Spleen (tissue), 11 donors: ENCODE results near the gene OPHN1. TPM values are rescaled to one million over a fixed set of nuclear protein-coding genes. Genes with fewer than 3 reads are reported as not detected.

Experiments used
- DNase-seq: peaks from one replicate; pipeline ENCODE4 v3.0.0-alpha.2; 2020
- H3K27ac ChIP-seq, 8 donors: fragments of 200-600 bp; sonication (generic) in 7 of 8; 1 replicate in 4 of 8; 2 replicates in 4 of 8; pipeline versions ENCODE4 v1.5.0 to v1.8.0; 2016 to 2021; ENCODE audit warnings: inconsistent platforms in 4 of 8, mild to moderate bottlenecking in 4 of 8, moderate library complexity in 1 of 8
- H3K27me3 ChIP-seq, 7 donors: fragments of 200-600 bp; sonication (generic) in 6 of 7; replicated peaks in 1 of 7; 1 replicate in 4 of 7; 2 replicates in 3 of 7; pipeline versions ENCODE4 v1.5.0 to v1.8.0; 2016 to 2021; ENCODE audit warnings: inconsistent platforms in 3 of 7, mild to moderate bottlenecking in 1 of 7
- H3K36me3 ChIP-seq, 6 donors: fragments of 200-600 bp; sonication (generic) in 5 of 6; 1 replicate in 4 of 6; 2 replicates in 2 of 6; pipeline versions ENCODE4 v1.5.0 to v1.8.0; 2016 to 2021; ENCODE audit warnings: inconsistent platforms in 2 of 6
- H3K4me1 ChIP-seq, 6 donors: fragments of 200-600 bp; sonication (generic) in 5 of 6; 1 replicate in 3 of 6; 2 replicates in 3 of 6; pipeline versions ENCODE4 v1.5.0 to v1.8.0; 2016 to 2021; ENCODE audit warnings: inconsistent platforms in 3 of 6
- H3K4me3 ChIP-seq, 8 donors: fragments of 200-600 bp; sonication (generic) in 7 of 8; 1 replicate in 4 of 8; 2 replicates in 4 of 8; pipeline versions ENCODE4 v1.5.0 to v1.8.0; 2016 to 2021; ENCODE audit warnings: inconsistent platforms in 4 of 8, mild to moderate bottlenecking in 4 of 8, moderate library complexity in 2 of 8
- H3K9me3 ChIP-seq, 8 donors: fragments of 200-600 bp; sonication (generic) in 7 of 8; 1 replicate in 4 of 8; 2 replicates in 4 of 8; pipeline versions ENCODE4 v1.5.0 to v1.8.0; 2016 to 2021; ENCODE audit warnings: inconsistent platforms in 4 of 8
- CTCF ChIP-seq, 11 experiments: fragments of 200-600 bp in 7 of 11; fragments of 450-650 bp in 4 of 11; sonication (generic) in 4 of 11; IDR thresholded peaks in 8 of 11; conservative IDR thresholded peaks in 3 of 11; 1 replicate in 7 of 11; 2 replicates in 4 of 11; pipeline versions ENCODE4 v1.4.0 to v1.8.0; 2016 to 2021; ENCODE audit warnings: antibody characterized with exemption in 11 of 11, inconsistent platforms in 4 of 11, mild to moderate bottlenecking in 1 of 11
- POLR2A ChIP-seq, 3 donors: fragments of 450-650 bp; IDR thresholded peaks; one replicate each; pipeline ENCODE4 v1.5.1; 2017; ENCODE audit warnings: antibody characterized with exemption in 3 of 3, mild to moderate bottlenecking in 1 of 3
- POLR2AphosphoS5 ChIP-seq, 3 donors: sonication (generic); formaldehyde crosslinking; IDR thresholded peaks; one replicate each; pipeline ENCODE4 v1.5.1; 2017; ENCODE audit warnings: antibody characterized with exemption in 3 of 3
- WGBS, 5 donors: extraction: QIAGEN DNeasy Blood & Tissue Kit in 3 of 5; methylation state at CpG; one replicate each; pipeline versions ENCODE4 v1.1.5 to v1.1.7; 2013 to 2018; 5-methylcytosine and 5-hydroxymethylcytosine counted together
- intact Hi-C: fragments of 100-400 bp; cut with DNase I; formaldehyde crosslinking; loops from one replicate; pipeline ENCODE4 v1.15.0; 2023; ENCODE audit warnings: low total_unique reads
- polyA plus RNA-seq, 3 donors: library from polyadenylated mRNA; stranded (reverse); fragments of 200-250 nt; gene quantifications; one replicate each; pipeline ENCODE4 v1.2.1, GENCODE V29; 2013
- total RNA-seq, 7 donors: library from RNA; depleted of rRNA in 3 of 7; stranded (reverse); fragments of >200 nt in 3 of 7; fragmentation: NEBNext Ultra II Directional in 4 of 7; extraction: Animal tissue kit (Norgen Biotek cat#: 25700) in 4 of 7; gene quantifications; one replicate each; pipeline versions ENCODE4 v1.1.0 to v1.2.1, GENCODE V29; 2016 to 2021
- donor health status: healthy with polysubstance abuse.
- donor health status: DM: no; HTN: no; CAD: no; lungs with moderate emphysema.
- donor health status: DM: no; HTN: no; CAD: no.
- donor health status: Bipolar disorder and iron deficiency.
- donor health status: healthy.
- donor health status: DM: no; HTN: no; CAD: no.
- donor health status: DM: yes; HTN: yes; CAD: no.

OPHN1 gene
- total and polyA plus RNA-seq, 10 donors: 0.20 to 4.6 (median 3.1) TPM

GRCh38 chrX:68199062-68199848, 234.0 kb downstream of the OPHN1 start:
- Histone ChIP-seq H3K36me3 (no peaks in the 10 kb centered on the region), H3K4me1 (no peaks in the 10 kb centered on the region), H3K4me3 (no peak overlapping the region), H3K27ac (no peak overlapping the region), H3K9me3 (no peaks in the 10 kb centered on the region), H3K27me3 (no peaks in the 10 kb centered on the region)
- WGBS, 5 donors: 76 to 98% (median 81%) methylated on average over 4 of the region's 4 CpGs
- DNase-seq: no peak
- TF ChIP-seq POLR2A (IDR thresholded peaks at IDR 0.05) (no peak), POLR2AphosphoS5 (IDR thresholded peaks at IDR 0.05) (no peak), CTCF (IDR thresholded peaks at IDR 0.05 in 8 of 11, conservative IDR thresholded peaks at IDR 0.05 in 3 of 11) (no peak)
- intact Hi-C loops: no loop called here

GRCh38 chrX:68196939-68197791, 236.1 kb downstream of the OPHN1 start:
- intact Hi-C loops: no loop called here
- Histone ChIP-seq H3K27ac (no peak overlapping the region), H3K4me3 (no peak overlapping the region), H3K27me3 (no peaks in the 10 kb centered on the region), H3K4me1 (no peaks in the 10 kb centered on the region), H3K36me3 (no peaks in the 10 kb centered on the region), H3K9me3 (no peaks in the 10 kb centered on the region)
- DNase-seq: no peak
- 63 to 77% (median 73%) methylated on average over 5 of the region's 5 CpGs for WGBS, 5 donors
- peak in 10 of 11 experiments; percentile 6 to 63 (median 42) for TF ChIP-seq CTCF (IDR thresholded peaks at IDR 0.05 in 8 of 11, conservative IDR thresholded peaks at IDR 0.05 in 3 of 11)
- no peak for TF ChIP-seq POLR2A (IDR thresholded peaks at IDR 0.05)

- H3K27ac ChIP-seq: no peak overlapping the region
- H3K4me1 ChIP-seq: no peaks in the 10 kb centered on the region
- intact Hi-C loops: no loop called here
- H3K4me3 ChIP-seq: no peak overlapping the region
- TF ChIP-seq CTCF (IDR thresholded peaks at IDR 0.05 in 8 of 11, conservative IDR thresholded peaks at IDR 0.05 in 3 of 11) (no peak), POLR2AphosphoS5 (IDR thresholded peaks at IDR 0.05) (no peak), POLR2A (IDR thresholded peaks at IDR 0.05) (no peak)
- no peak for DNase-seq
- H3K36me3 ChIP-seq: no peaks in the 10 kb centered on the region
- no peaks in the 10 kb centered on the region for H3K9me3 ChIP-seq
- no peaks in the 10 kb centered on the region for H3K27me3 ChIP-seq
These were observed 237.7 kb downstream of the OPHN1 start for GRCh38 chrX:68195561-68195960.

GRCh38 chrX:68193786-68194185, 239.5 kb downstream of the OPHN1 start:
- H3K9me3 ChIP-seq: no peaks in the 10 kb centered on the region
- H3K36me3 ChIP-seq: no peaks in the 10 kb centered on the region
- no peak overlapping the region for H3K27ac ChIP-seq
- no peaks in the 10 kb centered on the region for H3K4me1 ChIP-seq
- 68 to 94% (median 90%) methylated on average over 2 of the region's 2 CpGs for WGBS, 5 donors
- intact Hi-C loops: no loop called here
- TF ChIP-seq CTCF (IDR thresholded peaks at IDR 0.05 in 8 of 11, conservative IDR thresholded peaks at IDR 0.05 in 3 of 11) (no peak), POLR2AphosphoS5 (IDR thresholded peaks at IDR 0.05) (no peak), POLR2A (IDR thresholded peaks at IDR 0.05) (no peak)
- no peak overlapping the region for H3K4me3 ChIP-seq
- no peaks in the 10 kb centered on the region for H3K27me3 ChIP-seq
- no peak for DNase-seq
